Endodermal cell (in vitro differentiated cells): ENCODE measurements around the gene LRSAM1. TPM values are rescaled to one million over a fixed set of nuclear protein-coding genes. Genes with fewer than 3 reads are reported as not detected.

Source experiments
- DNase-seq: peaks from one replicate; pipeline ENCODE4 v3.0.0-alpha.2; 2017
- H3K27ac ChIP-seq: 2 replicates; pipeline ENCODE4 v1.5.1; 2013; ENCODE audit warnings: mild to moderate bottlenecking, low read depth, low read length, moderate library complexity
- H3K27me3 ChIP-seq: 2 replicates; pipeline ENCODE4 v1.6.1; 2013; ENCODE audit warnings: mild to moderate bottlenecking, low read length, moderate library complexity; ENCODE audit not compliant: insufficient read depth, control insufficient read depth, poor library complexity, severe bottlenecking
- H3K36me3 ChIP-seq: 2 replicates; pipeline ENCODE4 v1.7.0; 2013; ENCODE audit warnings: mild to moderate bottlenecking, low read length, moderate library complexity; ENCODE audit not compliant: control insufficient read depth, insufficient read depth
- H3K4me1 ChIP-seq: one replicate; pipeline ENCODE4 v1.7.0; 2013; ENCODE audit warnings: low read length; ENCODE audit not compliant: control insufficient read depth, insufficient read depth
- H3K4me3 ChIP-seq: 2 replicates; pipeline ENCODE4 v1.5.1; 2013; ENCODE audit warnings: mild to moderate bottlenecking, low read length, moderate library complexity
- H3K9ac ChIP-seq: 2 replicates; pipeline ENCODE4 v1.6.1; 2013; ENCODE audit warnings: mild to moderate bottlenecking, low read length, moderate library complexity; ENCODE audit not compliant: poor library complexity, severe bottlenecking; ENCODE audit errors: extremely low read depth
- H3K9me3 ChIP-seq: 2 replicates; pipeline ENCODE4 v1.6.1; 2013; ENCODE audit warnings: mild to moderate bottlenecking, low read length, moderate library complexity; ENCODE audit not compliant: control insufficient read depth
- H3K27ac Mint-ChIP-seq: 2 replicates; pipeline ENCODE4 v1.8.0; 2020; ENCODE audit warnings: mixed read lengths
- H3K27me3 Mint-ChIP-seq: 2 replicates; pipeline ENCODE4 v1.8.0; 2021; ENCODE audit warnings: mild to moderate bottlenecking, mixed read lengths; ENCODE audit not compliant: insufficient read depth
- H3K36me3 Mint-ChIP-seq: 2 replicates; pipeline ENCODE4 v1.8.0; 2020; ENCODE audit warnings: low read depth, mixed read lengths
- H3K4me1 Mint-ChIP-seq: 2 replicates; pipeline ENCODE4 v1.8.0; 2020; ENCODE audit warnings: mixed read lengths
- H3K4me3 Mint-ChIP-seq: 2 replicates; pipeline ENCODE4 v1.8.0; 2020; ENCODE audit warnings: mild to moderate bottlenecking, moderate library complexity, mixed read lengths
- H3K9me3 Mint-ChIP-seq: 2 replicates; pipeline ENCODE4 v1.8.0; 2020; ENCODE audit warnings: mild to moderate bottlenecking, mixed read lengths
- WGBS, 2 experiments: methylation state at CpG; one replicate each; pipeline versions ENCODE4 v1.1.5 to v1.1.7; 2013; ENCODE audit warnings: missing lambda C conversion rate in 2 of 2, mixed read lengths in 1 of 2; ENCODE audit not compliant: insufficient coverage in 1 of 2, insufficient read length in 1 of 2; 5-methylcytosine and 5-hydroxymethylcytosine counted together
- total RNA-seq, 2 donors: library from RNA; stranded (reverse); fragmentation: NEBNext Ultra II Directional in 1 of 2; extraction: Animal tissue kit (Norgen Biotek cat#: 25700) in 1 of 2; gene quantifications; 2 replicates in 1 of 2; 3 replicates in 1 of 2; pipeline ENCODE4 v1.2.1, GENCODE V29; 2021
- TF ChIP-seq, protein P1 (sequence below): fragments of 200-600 bp; sonication (generic); conservative IDR thresholded peaks from 2 replicates; pipeline ENCODE4 v1.5.0; 2021; ENCODE audit warnings: antibody characterized with exemption, mild to moderate bottlenecking

Gene LRSAM1
- total RNA-seq, 2 donors from 2014 or later, result 18.4 to 19.8 TPM

DNA sequence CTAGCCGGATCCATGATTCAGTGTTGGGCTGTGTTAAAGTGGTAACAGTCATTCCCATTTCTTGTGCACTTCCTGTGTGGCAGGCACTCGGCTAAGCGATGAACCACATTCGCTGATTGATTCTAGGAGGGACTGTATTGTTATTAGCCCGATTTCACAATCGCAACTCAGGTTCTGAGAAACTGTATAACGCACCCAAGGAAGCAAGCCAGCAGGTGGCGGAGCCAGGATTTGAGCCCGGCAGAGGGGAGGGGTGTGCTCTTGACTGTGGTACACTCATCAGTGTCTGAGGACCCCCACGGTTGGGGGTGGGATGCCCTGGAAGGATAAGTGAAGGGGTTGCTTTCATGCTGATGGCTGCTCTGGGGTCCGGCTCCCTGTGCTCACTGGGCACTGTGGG lies 34.7 kb downstream of the LRSAM1 start:
- H3K4me1 Mint-ChIP-seq, result peaks cover 3% of the 10 kb centered on the region
- no peak overlapping the region for H3K4me3 ChIP-seq
- no peak overlapping the region for H3K27ac Mint-ChIP-seq
- no peak overlapping the region for H3K9ac ChIP-seq
- no peak for DNase-seq
- H3K36me3 Mint-ChIP-seq, result peaks cover 32% of the 10 kb centered on the region
- peaks cover 41% of the 10 kb centered on the region for H3K36me3 ChIP-seq
- no peaks in the 10 kb centered on the region for H3K9me3 Mint-ChIP-seq
- TF ChIP-seq, protein P1, sequence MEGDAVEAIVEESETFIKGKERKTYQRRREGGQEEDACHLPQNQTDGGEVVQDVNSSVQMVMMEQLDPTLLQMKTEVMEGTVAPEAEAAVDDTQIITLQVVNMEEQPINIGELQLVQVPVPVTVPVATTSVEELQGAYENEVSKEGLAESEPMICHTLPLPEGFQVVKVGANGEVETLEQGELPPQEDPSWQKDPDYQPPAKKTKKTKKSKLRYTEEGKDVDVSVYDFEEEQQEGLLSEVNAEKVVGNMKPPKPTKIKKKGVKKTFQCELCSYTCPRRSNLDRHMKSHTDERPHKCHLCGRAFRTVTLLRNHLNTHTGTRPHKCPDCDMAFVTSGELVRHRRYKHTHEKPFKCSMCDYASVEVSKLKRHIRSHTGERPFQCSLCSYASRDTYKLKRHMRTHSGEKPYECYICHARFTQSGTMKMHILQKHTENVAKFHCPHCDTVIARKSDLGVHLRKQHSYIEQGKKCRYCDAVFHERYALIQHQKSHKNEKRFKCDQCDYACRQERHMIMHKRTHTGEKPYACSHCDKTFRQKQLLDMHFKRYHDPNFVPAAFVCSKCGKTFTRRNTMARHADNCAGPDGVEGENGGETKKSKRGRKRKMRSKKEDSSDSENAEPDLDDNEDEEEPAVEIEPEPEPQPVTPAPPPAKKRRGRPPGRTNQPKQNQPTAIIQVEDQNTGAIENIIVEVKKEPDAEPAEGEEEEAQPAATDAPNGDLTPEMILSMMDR, result no peak
- H3K27me3 ChIP-seq, result no peaks in the 10 kb centered on the region
- no peak overlapping the region for H3K27ac ChIP-seq
- no peaks in the 10 kb centered on the region for H3K4me1 ChIP-seq
- no peaks in the 10 kb centered on the region for H3K27me3 Mint-ChIP-seq
- H3K4me3 Mint-ChIP-seq, result no peak overlapping the region
- WGBS, 2 experiments, result 92 to 97% methylated on average over 9 to 11 of the region's 11 CpGs
- no peaks in the 10 kb centered on the region for H3K9me3 ChIP-seq

- no peak overlapping the region for H3K4me3 Mint-ChIP-seq
- Histone ChIP-seq H3K4me3 (no peak overlapping the region), H3K9ac (no peak overlapping the region), H3K36me3 (peaks cover 39% of the 10 kb centered on the region), H3K4me1 (no peaks in the 10 kb centered on the region), H3K9me3 (no peaks in the 10 kb centered on the region), H3K27me3 (no peaks in the 10 kb centered on the region), H3K27ac (no peak overlapping the region)
- peaks cover 3% of the 10 kb centered on the region for H3K4me1 Mint-ChIP-seq
- no peaks in the 10 kb centered on the region for H3K27me3 Mint-ChIP-seq
- DNase-seq, result no peak
- 85 to 89% methylated on average over 5 to 8 of the region's 8 CpGs for WGBS, 2 experiments
- TF ChIP-seq, protein P1, result no peak
- H3K9me3 Mint-ChIP-seq, result no peaks in the 10 kb centered on the region
- H3K27ac Mint-ChIP-seq, result no peak overlapping the region
- H3K36me3 Mint-ChIP-seq, result peaks cover 38% of the 10 kb centered on the region
Measured at GRCh38 chr9:127488946-127489345, 37.6 kb downstream of the LRSAM1 start.

GRCh38 chr9:127489471-127490115 lies 38.3 kb downstream of the LRSAM1 start:
- no peak overlapping the region for H3K27ac ChIP-seq
- H3K4me1 Mint-ChIP-seq, result peaks cover 3% of the 10 kb centered on the region

More at GRCh38 chr9:127489471-127490115, 38.3 kb downstream of the LRSAM1 start:
- peak; percentile 94 for DNase-seq
- Mint-ChIP-seq H3K36me3 (peaks cover 33% of the 10 kb centered on the region), H3K9me3 (no peaks in the 10 kb centered on the region), H3K4me3 (no peak overlapping the region), H3K27me3 (no peaks in the 10 kb centered on the region), H3K27ac (peak overlapping the region; percentile 36)
- no peak overlapping the region for H3K4me3 ChIP-seq
- no peaks in the 10 kb centered on the region for H3K4me1 ChIP-seq
- no peaks in the 10 kb centered on the region for H3K27me3 ChIP-seq
- H3K9ac ChIP-seq, result no peak overlapping the region
- TF ChIP-seq, protein P1, result peak; percentile 78
- 67 to 73% methylated on average over 11 to 22 of the region's 22 CpGs for WGBS, 2 experiments
- peaks cover 34% of the 10 kb centered on the region for H3K36me3 ChIP-seq
- H3K9me3 ChIP-seq, result no peaks in the 10 kb centered on the region
